HUES48 (cell line): Measurements from ENCODE around the gene NCR1.
"Not testable (repeated sequence)": the region's sequence is repeated elsewhere in the genome, so short reads cannot be mapped to it uniquely, and the experiment has no call there.

Experiments used
- H3K27ac ChIP-seq: one replicate; pipeline ENCODE4 v1.7.0; 2013; ENCODE audit warnings: low read depth, low read length, inconsistent platforms
- H3K27me3 ChIP-seq: 2 replicates; pipeline ENCODE4 v1.6.1; 2013; ENCODE audit warnings: mild to moderate bottlenecking, low read length; ENCODE audit not compliant: control insufficient read depth, insufficient read depth
- H3K36me3 ChIP-seq: 2 replicates; pipeline ENCODE4 v1.6.1; 2013; ENCODE audit warnings: low read length; ENCODE audit not compliant: control insufficient read depth, insufficient read depth
- H3K4me1 ChIP-seq: 2 replicates; pipeline ENCODE4 v1.6.1; 2013; ENCODE audit warnings: mild to moderate bottlenecking, low read length; ENCODE audit not compliant: control insufficient read depth, insufficient read depth
- H3K4me3 ChIP-seq: 2 replicates; pipeline ENCODE4 v1.5.1; 2013; ENCODE audit warnings: mild to moderate bottlenecking, low read depth, low read length
- H3K9ac ChIP-seq: 2 replicates; pipeline ENCODE4 v1.6.1; 2013; ENCODE audit warnings: mild to moderate bottlenecking, low read depth, low read length, moderate library complexity
- H3K9me3 ChIP-seq: 2 replicates; pipeline ENCODE4 v1.6.1; 2013; ENCODE audit warnings: low read length; ENCODE audit not compliant: control insufficient read depth, insufficient read depth

NCR1 gene

DNA sequence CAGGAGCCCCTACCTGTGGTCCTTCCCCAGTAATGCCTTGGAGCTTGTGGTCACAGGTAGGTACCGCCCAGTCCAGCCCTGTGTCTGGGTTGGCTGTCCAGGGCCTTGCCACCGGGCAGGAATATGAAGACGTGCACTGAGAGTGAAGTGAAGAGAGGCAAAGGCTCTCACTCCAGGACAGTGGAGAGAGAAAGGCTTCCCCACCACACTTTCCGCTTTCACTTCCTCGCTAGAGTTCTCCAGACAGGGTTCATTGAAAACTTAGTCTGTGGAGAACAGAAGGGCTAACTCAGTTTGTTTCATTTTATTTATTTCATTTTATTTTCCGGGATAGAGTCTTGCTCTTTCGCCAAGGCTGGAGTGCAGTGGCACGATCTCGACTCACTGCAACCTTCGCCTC is 17.7 kb upstream of the NCR1 start:
- Histone ChIP-seq H3K36me3 (no peaks in the 10 kb centered on the region), H3K4me3 (no peak overlapping the region), H3K9ac (no peak overlapping the region), H3K27ac (no peak overlapping the region), H3K27me3 (no peaks in the 10 kb centered on the region), H3K9me3 (no peaks in the 10 kb centered on the region), H3K4me1 (no peaks in the 10 kb centered on the region)

DNA sequence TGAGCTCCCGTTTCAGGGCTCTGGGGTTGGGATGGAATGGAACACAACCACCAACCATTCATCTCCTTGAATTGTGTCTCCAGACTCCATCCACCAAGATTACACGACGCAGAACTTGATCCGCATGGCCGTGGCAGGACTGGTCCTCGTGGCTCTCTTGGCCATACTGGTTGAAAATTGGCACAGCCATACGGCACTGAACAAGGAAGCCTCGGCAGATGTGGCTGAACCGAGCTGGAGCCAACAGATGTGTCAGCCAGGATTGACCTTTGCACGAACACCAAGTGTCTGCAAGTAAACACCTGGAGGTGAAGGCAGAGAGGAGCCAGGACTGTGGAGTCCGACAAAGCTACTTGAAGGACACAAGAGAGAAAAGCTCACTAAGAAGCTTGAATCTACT is 16.4 kb upstream of the NCR1 start:
- Histone ChIP-seq H3K9me3 (no peaks in the 10 kb centered on the region), H3K4me1 (no peaks in the 10 kb centered on the region), H3K27ac (no peak overlapping the region), H3K27me3 (no peaks in the 10 kb centered on the region), H3K9ac (no peak overlapping the region), H3K36me3 (no peaks in the 10 kb centered on the region), H3K4me3 (no peak overlapping the region)

DNA sequence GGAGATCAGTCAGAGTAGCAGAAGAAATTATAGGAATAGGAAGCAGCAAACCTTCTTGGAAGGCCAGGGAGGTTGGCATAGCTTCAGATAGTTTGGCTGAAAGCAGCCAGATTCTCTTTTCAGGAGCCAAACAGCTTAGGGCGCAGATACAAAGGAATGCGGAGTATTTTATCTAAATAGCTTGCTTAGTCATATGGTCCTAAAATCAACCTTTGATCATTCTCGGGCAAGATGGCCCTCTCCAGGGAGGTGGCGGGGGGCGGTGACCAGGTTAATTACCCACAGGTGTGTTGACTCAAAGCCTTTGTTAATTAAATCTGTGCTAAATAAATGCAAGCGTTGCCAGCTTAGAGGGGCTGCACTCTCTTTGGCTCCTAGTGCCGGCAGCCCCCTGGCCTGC is 12.5 kb upstream of the NCR1 start:
- Histone ChIP-seq H3K9me3 (no peaks in the 10 kb centered on the region), H3K9ac (no peak overlapping the region; the same call in 1 of the 2 replicates), H3K36me3 (no peaks in the 10 kb centered on the region), H3K27me3 (no peaks in the 10 kb centered on the region), H3K4me1 (no peaks in the 10 kb centered on the region), H3K4me3 (no peak overlapping the region), H3K27ac (peak overlapping the region; percentile 87)

DNA sequence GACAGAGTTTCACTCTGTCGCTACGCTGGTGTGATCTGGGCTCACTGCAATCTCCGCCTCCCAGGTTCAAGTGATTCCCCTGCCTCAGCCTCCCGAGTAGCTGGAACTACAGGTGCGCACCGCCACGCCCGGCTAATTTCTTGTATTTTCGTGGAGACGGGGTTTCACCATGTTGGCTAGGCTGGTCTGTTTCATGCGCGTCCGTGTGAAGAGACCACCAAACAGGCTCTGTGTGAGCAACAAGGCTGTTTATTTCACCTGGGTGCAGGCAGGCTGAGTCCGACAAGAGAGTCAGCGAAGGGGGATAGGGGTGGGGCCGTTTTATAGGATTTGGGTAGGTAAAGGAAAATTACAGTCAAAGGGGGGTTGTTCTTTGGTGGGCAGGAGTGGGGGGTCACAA is 11.8 kb upstream of the NCR1 start:
- Histone ChIP-seq H3K9ac (0 out of 2 replicates have a peak overlapping the region, but pooled peaks have one; percentile 23), H3K27ac (peak overlapping the region; percentile 68)
- H3K36me3 ChIP-seq, H3K9me3 ChIP-seq, H3K4me1 ChIP-seq, H3K27me3 ChIP-seq, H3K4me3 ChIP-seq: not testable (repeated sequence)

DNA sequence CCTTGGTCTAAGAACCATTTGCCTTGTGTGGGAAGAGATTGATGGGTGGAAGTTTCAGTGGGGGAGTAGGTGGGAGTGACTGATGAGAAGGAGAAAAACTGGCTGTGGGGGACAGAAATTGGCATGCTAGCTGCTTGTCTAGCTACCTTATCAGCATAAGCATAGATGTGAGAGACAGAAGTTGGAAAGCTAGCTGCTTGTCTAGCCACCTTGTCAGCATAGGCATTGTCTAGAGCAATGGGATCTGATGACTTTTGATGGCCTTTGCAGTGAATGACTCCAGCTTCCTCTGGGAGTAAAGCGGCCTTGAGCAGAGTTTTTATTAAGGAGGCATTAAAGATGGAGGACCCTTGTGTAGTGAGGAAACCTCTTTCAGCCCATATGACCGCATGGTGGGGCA is 9.9 kb upstream of the NCR1 start:
- no peak overlapping the region for H3K4me3 ChIP-seq
- no peaks in the 10 kb centered on the region for H3K36me3 ChIP-seq
- H3K9ac ChIP-seq, result no peak overlapping the region
- H3K27ac ChIP-seq, result no peak overlapping the region
- no peaks in the 10 kb centered on the region for H3K9me3 ChIP-seq
- H3K27me3 ChIP-seq, result no peaks in the 10 kb centered on the region
- no peaks in the 10 kb centered on the region for H3K4me1 ChIP-seq

DNA sequence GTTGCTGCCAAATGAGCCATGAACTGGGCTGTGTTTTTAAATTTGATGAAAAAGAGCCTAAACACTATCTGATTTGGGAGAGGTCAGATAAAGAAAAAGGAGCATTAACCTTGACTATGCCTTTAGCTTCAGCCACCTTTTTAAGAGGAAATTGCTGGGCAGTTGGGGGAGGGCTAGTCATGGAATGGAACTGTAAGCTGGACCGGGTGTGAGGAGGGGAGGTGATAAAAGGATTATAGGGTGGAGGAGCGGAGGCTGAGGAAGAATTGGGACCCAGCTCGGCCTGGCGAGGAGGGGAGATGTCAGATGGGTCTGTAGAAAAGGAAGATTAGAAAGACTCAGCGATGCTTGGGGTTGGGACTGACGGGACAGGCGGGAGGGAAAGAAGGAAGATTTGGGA is 7.3 kb upstream of the NCR1 start:
- H3K4me3 ChIP-seq, H3K9ac ChIP-seq, H3K36me3 ChIP-seq, H3K27me3 ChIP-seq, H3K9me3 ChIP-seq, H3K27ac ChIP-seq, H3K4me1 ChIP-seq: not testable (repeated sequence)

DNA sequence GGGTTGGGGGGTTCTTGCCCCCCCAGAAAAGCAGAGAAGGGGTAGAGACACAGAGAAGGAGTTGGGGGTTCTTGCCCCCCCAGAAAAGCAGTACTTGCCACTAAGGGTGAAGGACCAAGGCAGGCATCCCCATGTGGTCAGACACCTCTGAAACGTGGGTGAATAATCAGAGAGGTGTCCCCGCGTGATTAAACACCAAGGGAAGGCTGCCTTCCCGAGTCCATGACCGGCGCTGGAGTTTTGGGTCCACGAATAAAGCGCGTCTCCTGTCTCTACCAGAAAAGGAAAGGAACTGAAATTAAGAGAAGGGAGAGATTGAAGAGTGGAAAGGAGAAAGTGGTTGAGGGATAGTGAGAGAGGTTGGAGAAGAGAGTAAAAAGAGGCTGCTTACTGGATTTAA is 6.3 kb upstream of the NCR1 start:
- H3K27ac ChIP-seq, H3K4me1 ChIP-seq, H3K27me3 ChIP-seq, H3K36me3 ChIP-seq, H3K9ac ChIP-seq, H3K4me3 ChIP-seq, H3K9me3 ChIP-seq: not testable (repeated sequence)

DNA sequence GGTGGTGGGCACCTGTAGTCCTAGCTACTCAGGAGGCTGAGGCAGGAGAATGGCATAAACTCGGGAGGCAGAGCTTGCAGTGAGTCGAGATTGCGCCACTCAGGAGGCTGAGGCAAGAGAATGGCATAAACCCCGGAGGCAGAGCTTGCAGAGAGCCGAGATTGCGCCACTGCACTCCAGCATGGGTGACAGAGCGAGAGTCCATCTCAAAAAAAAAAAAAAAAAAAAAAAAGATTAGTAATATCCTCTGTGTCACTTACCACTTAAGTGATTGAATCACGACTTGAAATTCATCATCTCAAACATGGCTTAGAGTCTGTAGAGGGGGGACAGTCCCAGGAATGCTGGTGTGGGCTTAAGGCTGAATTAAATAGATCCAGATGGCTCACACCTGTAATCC is 4.8 kb upstream of the NCR1 start:
- not testable (repeated sequence) for H3K27me3 ChIP-seq, H3K9ac ChIP-seq, H3K36me3 ChIP-seq, H3K4me1 ChIP-seq, H3K9me3 ChIP-seq, H3K27ac ChIP-seq, H3K4me3 ChIP-seq

DNA sequence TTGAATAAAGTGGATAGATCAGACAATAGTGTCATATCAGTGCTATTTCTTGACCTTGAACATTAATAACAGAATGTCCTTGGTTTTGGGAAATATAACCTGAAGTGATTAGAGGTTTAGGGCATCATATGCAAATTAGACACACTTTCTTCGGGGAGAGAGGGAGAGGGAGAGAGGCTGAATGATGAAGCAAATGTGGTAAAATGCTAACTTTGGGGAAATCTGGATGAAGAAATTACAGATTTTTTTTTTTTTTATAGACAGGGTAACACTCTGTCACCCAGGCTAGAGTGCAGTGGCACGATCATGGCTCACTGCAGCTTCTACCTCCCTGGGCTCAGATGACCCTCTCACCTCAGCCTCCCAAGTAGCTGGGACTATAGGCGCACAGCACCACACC is 3.9 kb upstream of the NCR1 start:
- Histone ChIP-seq H3K27me3 (no peaks in the 10 kb centered on the region), H3K9ac (no peak overlapping the region), H3K36me3 (no peaks in the 10 kb centered on the region), H3K4me1 (peaks cover 9% of the 10 kb centered on the region; the same call in 1 of the 2 replicates), H3K9me3 (no peaks in the 10 kb centered on the region), H3K27ac (no peak overlapping the region), H3K4me3 (no peak overlapping the region)

DNA sequence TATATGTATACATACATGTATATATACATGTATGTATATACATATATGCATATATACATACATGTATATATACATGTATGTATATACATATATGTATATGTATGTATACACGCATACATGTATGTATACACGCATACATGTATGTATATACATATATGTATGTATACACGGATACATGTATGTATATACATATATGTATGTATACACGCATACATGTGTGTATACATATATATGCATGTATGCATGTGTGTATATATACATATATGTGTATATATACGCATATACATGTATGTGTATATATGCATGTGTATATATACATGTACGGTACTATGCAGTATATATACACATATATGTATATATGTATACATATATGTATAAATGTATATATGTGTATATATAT is 2.6 kb upstream of the NCR1 start:
- H3K9me3 ChIP-seq, result no peaks in the 10 kb centered on the region
- peaks cover 9% of the 10 kb centered on the region; the same call in 1 of the 2 replicates for H3K4me1 ChIP-seq
- no peak overlapping the region for H3K9ac ChIP-seq
- no peaks in the 10 kb centered on the region for H3K36me3 ChIP-seq
- no peaks in the 10 kb centered on the region for H3K27me3 ChIP-seq
- no peak overlapping the region for H3K4me3 ChIP-seq
- H3K27ac ChIP-seq, result no peak overlapping the region

DNA sequence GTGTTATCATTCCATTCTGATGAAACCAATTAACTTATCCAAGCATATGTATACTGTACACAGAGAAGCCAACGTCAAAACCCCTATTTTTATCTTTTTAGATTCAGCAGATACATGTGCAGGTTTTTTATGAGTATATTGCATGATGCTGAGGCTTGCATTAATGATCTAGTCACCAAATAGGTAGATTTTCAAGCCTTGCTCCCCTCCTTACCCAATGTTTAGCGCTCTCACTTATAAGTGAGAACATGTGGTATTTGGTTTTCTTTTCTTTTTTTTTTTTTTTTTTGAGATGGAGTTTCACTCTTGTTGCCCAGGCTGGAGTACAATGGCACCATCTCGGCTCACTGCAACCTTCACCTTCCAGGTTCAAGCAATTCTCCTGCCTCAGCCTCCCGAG is 1.7 kb upstream of the NCR1 start:
- H3K36me3 ChIP-seq, H3K27me3 ChIP-seq, H3K9ac ChIP-seq, H3K4me3 ChIP-seq, H3K4me1 ChIP-seq, H3K9me3 ChIP-seq, H3K27ac ChIP-seq: not testable (repeated sequence)

DNA sequence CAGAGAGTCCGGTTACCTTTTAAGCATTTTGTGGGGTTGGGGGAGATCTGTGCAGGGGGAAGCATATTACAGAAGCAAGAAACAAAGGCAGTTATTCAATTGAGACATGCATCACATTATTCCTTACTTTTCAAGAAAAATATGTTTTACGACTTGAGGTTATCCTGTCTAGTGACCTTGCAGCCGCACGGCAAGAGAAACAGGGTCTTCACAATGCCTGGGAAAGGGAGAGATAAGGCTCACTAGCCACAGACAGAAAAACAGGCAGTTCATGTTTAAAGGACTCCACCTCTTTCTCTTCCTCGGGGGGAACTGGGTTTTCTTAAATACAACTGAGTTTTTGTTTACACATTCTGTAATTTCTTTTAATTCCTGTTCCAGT is 536 bp upstream of the NCR1 start:
- H3K9me3 ChIP-seq, result no peaks in the 10 kb centered on the region
- no peak overlapping the region for H3K27ac ChIP-seq
- peaks cover 9% of the 10 kb centered on the region; the same call in 1 of the 2 replicates for H3K4me1 ChIP-seq
- H3K9ac ChIP-seq, result no peak overlapping the region
- H3K4me3 ChIP-seq, result no peak overlapping the region
- H3K27me3 ChIP-seq, result no peaks in the 10 kb centered on the region
- H3K36me3 ChIP-seq, result no peaks in the 10 kb centered on the region
